Measurements from ENCODE around the gene EHMT1.
"Not testable (repeated sequence)": the region's sequence is repeated elsewhere in the genome, so short reads cannot be mapped to it uniquely, and the experiment has no call there.

The EHMT1 gene

DNA sequence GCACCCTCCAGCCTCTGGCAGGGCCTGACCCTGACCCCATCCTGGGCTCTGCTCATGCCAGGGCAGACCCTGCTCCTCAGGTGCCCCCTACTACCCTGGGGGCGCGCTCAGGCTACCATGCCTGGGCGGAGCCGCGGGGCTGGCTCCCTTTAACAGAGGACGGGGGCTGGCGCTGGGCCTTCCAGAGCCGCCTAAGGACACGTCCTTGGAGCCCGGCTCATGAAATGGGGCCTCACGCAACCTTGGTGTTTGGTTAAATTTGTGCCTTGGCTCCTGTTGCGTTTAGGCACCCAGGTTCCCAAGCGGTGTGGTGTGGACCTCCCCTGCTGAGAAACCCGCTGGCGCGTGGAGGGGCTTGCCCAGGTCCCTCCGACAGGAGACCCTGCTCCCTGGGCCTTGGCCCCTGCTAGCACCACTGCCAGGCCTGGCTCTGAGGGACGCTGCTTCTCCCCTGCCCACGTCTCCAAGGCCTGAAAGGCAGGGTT lies 3.4 kb upstream of the EHMT1 start:
- no peak for DNase-seq (ENCODE audit: low read depth)

DNA sequence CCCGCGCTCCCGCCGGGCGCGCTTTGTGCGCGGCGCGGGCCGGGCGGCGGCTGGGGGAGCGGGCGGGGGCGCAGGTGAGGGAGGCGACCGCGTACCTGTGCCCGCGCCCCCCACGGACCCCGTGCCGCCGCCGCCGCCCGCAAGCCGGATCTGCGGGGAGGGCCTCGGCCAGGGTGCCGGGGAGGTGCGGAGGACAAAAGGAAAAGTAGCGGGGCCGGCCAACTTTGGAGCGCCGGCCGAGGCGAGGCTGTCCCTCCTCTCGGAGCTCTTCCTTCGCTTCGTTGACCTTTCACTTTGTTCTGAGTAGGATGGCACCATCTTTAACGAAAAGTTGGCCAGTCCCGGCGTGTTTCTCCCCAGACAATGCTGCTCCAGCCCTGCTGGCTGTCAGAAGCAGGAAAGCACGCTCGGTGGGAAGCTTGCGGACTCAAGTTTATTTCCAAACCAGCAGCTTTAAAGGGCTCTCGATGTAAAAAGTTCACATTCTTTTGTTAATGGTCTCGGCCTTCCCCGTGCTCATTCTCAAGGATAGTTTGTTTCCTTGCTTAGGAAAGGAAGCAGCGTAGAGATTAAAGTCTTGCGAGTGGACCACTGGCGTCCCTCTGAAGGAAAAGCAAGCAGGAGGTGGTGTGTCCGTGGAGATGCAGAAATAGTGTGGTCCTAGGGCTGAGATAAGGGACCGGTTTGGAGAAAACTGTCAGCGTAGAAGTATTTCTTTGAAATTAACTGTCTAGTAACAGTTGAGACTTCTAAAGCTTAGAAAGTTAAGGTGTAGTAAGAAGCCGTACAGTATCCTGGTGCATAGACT lies 639 bp downstream of the EHMT1 start:
- DNase-seq (ENCODE audit: low read depth), result no peak

DNA sequence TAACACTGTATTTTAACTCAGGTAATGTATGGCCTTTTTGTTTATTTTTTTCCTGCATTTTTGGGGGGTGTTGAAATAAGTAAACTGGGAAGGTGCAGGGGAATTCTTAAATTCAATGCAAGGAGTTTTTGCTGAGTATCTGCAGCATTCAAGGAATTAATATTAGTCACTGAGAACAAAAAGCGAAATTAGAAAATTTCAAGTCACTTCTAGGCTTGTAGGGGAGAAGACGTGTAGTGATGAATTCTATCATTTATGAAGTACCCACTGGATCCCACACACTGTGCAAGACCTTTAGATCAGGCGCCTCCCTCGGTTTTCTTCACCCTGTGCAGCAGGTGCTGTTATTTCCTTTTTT lies 1.2 kb downstream of the EHMT1 start:
- no peak for DNase-seq (ENCODE audit: low read depth)

DNA sequence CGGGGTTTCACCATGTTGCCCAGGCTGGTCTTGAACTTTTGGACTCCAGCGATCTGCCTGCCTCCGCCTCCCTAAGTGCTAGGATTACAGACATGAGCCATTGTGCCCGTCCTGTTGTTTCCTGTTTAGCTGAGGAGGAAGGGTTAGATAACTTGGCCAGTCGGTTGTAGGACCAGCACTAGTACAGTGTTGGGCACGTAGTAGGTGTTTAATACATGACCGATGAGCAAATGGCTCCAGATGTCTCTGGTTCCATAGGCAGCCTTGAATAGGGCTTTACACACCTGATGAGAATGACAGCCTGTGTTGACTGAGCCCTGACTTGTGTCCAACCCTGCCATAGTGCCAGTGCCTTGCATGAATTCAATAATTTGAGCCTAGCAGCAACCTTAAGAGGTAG lies 1.8 kb downstream of the EHMT1 start:
- DNase-seq (ENCODE audit: low read depth), result no peak

DNA sequence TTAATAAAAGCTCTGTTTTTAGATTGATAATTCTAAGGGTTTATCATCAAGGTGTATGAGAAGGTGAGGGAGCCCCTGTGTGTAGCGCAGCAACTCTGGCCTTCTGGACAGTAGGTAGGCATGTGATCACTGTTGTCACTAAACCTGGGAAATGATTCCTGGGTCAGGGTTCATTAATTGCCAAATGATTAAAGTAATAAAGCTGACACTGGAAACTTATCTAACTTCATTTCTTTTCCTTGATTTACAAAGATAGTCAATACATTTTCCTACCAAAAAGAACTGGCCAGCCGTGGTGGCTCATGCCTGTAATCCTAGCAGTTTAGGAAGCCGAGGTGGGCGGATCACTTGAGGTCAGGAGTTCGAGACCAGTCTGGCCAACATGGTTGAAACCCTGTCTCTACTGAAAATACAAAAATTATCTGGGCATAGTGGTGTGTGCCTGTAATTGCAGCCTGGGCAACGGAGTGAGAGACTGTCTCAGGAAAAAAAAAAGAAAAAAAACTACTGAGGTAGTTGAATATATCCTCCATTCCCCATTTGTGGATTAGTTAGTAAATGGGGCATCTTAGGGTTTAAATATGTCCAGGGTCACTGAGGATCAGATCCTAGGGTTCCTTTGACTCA lies 2.4 kb downstream of the EHMT1 start:
- no peak for DNase-seq (ENCODE audit: low read depth)

DNA sequence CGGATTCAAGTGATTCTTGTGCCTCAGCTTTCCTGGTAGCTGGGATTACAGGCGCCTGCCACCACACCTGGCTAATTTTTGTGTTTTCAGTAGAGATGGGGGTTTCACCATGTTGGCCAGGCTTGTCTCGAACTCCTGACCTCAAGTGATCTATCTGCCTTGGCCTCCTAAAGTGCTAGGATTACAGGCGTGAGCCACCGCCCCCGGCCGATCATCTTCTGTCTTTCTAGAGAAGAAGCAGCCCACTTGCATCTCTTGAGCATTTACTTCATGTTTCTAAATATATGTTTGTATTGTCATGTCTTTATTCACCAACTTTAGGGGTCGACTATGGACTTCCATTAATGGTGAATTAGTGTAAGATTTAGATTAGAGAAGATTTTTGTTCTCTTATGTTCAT lies 3.4 kb downstream of the EHMT1 start:
- DNase-seq (ENCODE audit: low read depth), result not testable (repeated sequence)

DNA sequence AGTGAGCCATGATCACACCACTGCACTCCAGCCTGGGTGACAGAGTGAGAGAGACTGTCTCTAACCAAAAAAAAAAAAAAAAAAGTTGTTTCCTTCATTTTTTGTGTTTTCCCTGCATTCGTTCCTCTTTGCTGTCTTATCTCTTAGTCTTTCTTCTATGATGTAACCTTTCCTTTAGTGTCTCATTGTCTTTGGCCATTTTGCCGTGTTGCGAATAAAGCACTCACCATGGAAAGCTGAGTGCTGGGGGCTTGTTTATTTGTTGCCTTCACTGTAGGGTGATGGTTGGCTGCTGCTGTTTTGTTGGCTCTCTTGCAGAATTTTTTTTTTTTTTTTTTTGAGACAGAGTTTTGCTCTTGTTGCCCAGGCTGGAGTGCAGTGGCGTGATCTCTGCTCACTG lies 7.7 kb downstream of the EHMT1 start:
- no peak for DNase-seq (ENCODE audit: low read depth)

DNA sequence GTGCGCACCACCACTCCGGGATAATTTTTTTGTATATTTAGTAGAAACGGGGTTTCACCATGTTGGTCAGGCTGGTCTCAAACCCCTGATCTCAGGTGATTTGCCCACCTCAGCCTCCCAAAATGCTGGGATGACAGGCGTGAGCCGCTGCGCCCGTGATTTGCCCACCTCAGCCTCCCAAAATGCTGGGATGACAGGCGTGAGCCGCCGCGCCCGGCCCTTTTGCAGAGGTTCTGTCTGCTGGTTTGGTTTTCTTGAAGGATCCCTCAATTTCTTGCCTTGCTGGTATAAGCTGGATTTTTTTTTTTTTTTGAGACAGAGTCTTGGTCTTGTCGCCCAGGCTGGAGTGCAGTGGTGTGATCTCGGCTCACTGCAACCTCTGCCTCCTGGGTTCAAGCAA lies 8.6 kb downstream of the EHMT1 start:
- DNase-seq (ENCODE audit: low read depth), result not testable (repeated sequence)

DNA sequence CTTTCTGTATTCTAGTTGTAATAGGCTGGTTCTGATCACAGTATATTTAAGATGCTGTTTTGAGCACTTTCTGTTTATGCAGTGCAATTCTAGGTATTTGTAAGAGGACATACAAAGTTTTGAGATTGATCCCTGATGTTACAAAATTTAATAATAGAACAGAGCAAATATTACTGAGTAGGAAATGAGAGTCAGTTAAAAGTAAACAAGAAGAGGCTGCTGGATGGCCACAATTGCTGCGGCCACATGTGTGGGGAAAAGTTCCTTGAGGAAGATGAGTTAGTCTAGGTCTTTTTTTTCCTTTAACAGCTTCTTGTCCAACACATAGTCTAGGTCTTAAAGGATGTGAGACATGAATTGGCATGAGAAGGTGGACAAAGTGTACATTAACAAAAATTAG lies 11.3 kb downstream of the EHMT1 start:
- no peak for DNase-seq (ENCODE audit: low read depth)

DNA sequence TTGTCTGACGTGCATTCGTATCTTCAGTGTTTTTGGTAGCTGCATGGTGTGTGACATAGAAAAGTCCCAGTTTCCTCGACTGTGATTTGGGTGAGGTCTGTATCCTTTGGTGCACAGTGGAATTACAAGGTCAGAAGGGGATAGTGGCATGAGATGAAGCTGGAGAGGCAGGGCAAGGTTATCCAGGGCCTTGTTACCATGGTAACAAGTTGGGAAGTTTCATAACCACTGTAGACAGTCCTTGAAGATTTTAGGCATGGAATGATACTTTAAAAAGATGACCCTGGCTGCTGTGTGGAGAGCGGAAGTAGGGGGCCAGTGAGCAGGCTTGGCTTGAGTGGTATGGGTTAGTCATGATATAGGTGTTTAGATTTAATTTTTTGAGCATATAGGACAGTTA lies 11.9 kb downstream of the EHMT1 start:
- no peak for DNase-seq (ENCODE audit: low read depth)

DNA sequence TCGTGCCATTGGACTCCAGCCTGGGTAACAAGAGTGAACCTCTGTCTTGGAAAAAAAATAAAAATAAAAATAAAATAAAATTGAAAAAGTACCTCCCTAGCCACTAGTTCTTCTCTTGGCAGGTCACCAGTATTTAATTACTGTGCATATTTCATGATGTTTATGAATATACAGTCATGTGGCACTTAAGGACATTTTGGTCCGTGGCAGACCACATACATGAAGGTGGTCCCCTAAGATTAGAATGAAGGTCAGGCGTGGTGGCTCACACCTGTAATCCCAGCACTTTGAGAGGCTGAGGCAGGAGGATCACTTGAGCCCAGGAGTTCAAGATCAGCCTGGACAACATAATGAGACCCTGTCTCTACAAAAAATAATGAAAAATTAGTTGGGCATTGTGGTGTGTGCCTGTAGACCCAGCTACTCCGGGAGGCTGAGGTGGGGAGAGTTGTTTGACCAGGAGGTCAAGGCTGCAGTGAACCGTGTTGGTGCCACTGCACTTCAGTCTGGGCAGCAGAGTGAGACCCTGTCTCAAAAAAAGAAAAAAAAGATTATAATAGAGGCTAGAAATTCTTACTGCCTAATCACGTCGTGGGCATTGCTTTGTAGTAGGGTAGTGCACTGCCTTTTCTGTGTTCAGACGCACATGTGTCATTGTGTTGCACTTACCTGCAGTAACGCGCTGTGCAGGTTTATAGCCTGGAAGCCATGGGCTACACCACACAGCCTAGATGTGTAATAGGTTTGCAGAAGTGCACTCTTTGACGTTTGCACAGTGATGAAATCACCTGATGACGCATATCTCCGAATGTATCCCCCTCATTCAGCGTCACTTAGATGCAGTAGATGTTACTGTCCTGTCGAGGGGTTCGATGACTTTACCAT lies 12.8 kb downstream of the EHMT1 start:
- no peak for DNase-seq (ENCODE audit: low read depth)

DNA sequence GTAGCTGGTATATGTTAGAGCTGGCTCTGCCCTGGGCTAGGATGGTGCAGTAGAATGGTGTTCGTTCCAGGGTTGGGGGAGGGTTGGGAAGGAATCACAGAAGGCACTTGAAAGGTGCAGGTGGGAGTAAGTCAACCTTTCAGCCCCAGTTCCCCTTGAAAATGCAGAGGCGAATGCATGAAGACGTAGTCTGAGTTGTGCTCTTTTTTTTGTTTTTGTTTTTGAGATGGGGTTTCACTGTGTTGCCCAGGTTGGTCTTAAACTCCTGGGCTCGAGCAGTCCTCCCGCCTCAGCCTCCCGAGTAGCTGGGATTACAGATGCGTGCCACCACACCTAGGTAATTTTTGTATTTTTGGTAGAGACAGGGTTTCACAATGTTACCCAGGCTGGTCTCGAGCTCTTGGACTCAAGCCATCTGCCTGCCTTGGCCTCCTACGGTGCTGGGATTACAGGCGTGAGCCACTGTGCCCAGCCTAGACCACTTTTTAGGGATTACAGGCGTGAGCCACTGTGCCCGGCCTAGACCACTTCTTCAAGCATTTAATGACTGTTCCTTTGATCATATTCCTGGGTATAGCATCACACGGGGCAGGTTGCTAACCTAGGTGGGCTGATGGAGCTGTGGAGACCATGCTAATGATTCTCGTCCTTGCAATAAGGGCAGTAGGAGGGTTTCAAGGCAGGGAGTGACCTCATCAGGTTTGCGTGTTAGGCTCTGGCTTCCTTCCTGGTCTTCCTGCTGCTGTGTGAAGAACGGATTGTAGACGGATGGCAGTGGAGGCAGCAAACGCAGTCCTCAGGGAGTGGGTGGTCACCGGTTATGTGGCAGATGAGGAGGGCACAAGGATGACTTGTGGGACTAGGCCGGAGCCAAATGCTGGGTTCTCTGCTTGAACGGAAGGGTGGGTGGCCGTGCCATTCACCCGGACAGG lies 13.7 kb downstream of the EHMT1 start:
- DNase-seq (ENCODE audit: low read depth), result no peak

DNA sequence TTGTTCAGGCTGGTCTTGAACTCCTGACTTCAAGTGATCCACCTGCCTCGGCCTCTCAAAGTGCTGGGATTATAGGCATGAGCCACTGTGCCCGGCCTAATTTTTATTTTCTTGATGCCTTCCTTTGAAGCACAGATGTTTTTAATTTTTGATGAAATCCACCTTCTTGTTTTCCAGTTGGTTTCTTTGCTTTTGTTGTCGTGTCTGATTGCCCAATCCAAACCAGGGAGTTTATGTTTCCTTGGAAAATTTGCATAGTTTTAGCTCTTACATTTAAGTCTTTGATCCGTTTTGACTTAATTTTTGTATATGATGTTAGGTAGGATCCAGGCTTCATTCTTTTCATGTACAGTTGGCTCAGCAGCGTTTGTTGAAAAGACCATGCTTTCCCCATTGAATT lies 15.2 kb downstream of the EHMT1 start:
- no peak for DNase-seq (ENCODE audit: low read depth)

DNA sequence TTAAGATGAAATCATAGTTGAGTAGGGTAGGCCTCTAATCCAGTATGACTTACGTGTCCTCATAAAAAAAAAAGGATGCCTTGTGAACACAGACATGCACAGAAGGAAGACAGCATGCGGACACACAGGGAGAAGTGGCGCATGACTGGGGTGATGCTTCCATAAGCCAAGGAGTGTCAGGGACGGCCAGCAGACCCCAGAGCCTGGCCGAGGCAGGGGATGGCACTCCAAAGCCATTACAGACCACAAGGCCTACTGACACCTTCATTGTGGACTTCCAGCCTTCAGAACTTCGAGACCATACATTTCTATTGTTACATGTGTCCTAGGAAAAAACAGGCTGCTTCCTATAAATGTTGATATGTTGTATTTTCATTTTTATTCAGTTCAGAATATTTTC lies 19.9 kb downstream of the EHMT1 start:
- no peak for DNase-seq (ENCODE audit: low read depth)

DNA sequence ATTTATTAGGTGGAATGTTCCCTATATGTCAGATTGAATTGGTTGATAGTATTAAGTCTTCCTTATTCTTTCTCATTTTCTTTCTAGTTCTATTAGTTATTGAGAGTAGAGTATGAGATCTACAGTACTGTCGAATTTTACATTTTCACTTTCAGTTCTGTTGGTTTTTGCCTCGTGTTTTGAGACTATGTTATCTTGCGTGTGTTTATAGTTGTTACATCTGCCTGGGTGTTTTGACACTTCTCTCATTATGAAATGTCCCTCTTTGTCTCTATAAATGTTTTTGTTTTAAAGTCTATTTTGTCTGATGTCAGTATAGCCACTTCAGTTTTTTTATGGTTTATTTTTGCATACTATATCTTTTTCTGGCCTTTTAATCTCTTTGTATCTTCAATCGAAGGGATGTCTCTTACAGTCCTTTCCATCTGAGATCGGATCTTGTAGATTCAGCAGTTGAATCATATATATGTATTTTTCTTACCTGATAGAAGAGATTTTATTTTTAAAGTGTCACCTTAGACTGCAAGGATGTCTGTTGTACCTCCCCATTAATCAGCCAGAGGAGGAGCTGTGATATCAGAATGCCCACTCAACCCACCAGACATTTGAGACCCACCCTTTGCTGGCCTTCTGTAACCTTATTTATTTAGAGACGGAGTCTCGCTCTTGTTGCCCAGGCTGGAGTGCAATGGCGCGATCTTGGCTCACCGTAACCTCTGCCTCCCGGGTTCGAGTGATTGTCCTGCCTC lies 20.7 kb downstream of the EHMT1 start:
- DNase-seq (ENCODE audit: low read depth), result no peak

DNA sequence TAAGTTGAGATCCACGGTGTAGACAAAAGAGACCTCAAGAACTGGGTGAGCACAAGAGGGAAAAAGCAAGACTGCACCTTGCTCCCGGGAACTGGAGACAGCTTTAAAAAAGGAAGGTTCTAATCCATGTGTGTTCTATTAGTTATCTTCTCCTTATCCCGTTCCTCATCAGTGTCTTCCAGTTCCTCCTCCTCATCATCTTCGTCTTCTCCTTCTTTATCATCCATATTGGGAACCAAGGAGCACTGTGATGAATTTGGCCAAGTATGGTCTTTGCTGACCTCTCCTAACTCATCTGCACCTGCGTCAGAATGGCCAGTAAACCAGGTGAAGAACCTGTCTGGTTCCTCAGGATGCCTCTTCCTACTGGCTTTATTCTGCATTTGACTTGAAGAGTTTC lies 22.1 kb downstream of the EHMT1 start:
- DNase-seq (ENCODE audit: low read depth), result no peak

DNA sequence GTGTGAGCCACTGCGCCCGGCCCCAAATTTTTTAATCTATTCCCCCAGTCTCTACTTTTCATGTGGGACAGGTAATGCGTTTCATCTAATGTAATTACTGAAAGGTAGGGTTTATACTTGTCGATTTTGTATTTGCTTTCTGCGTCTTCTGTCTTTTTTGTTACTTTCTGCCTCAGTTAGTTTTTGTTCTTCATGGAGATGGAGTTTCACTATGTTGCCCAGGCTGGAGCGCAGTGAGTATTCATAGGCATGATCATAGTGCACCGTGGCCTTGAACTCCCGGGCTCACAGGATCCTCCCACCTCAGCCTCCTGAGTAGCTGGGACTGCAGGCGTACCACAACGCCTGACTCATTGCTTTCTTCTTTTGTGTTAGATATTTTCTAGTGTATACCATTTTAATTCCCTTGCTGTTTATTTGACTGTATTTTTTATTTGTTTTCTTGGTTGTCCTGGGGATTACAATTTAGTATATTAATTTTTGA lies 23.4 kb downstream of the EHMT1 start:
- no peak for DNase-seq (ENCODE audit: low read depth)

DNA sequence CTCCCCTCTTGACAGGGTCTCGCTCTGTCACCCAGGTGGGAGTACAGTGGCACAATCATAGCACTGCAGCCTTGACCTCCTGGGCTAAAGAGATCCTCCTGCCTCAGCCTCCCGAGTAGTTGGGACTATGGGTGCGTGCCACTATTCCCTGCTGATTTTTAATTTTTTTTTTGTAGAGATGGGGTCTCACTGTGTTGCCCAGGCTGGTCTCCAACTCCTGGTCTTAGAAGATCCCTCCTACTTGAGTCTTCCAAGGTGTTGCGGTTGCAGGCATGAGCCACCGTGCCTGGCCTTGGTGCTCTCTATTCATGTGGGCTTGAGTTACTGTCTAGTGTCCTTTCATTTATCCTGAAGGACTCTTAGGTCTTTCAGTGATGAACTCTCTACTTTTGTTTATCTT lies 24.1 kb downstream of the EHMT1 start:
- DNase-seq (ENCODE audit: low read depth), result no peak

DNA sequence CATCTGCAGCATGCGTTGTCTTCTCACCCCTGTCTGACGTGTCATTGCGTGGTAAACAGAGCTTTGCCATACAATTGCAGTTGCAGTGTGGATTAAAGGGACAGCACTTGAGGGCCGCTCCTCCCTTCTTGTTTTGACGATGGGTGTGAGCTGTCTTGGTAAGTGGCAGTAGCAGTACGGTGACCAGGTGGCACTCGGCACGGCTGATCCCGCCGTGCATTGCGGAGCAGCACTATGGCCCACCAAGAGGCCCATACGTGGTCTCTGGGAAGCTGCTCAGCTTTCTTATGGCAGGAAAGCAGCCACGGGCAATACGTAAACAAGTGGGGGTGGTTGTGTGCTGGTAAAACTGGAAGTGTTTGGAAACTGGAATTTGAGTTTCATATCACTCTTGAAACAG lies 25.1 kb downstream of the EHMT1 start:
- no peak for DNase-seq (ENCODE audit: low read depth)

DNA sequence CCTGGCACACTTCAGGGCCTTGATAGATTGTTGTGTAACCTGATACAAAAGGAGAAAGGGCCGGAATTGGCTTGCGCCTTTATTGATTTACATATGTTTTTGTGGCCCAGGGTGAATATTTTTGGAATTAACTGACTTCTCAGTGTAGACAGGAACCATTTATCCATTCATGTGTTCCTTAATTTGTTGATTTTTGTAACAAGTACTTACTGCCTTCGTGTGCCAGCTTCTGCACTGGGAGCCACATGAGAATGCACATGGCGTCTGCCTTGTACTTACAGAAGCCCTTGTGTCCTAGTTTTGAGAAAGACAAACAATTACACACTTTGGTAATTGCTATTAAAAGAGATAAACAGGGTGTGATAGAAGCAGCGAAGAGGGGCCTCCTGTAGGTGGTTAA lies 26.4 kb downstream of the EHMT1 start:
- no peak for DNase-seq (ENCODE audit: low read depth)

DNA sequence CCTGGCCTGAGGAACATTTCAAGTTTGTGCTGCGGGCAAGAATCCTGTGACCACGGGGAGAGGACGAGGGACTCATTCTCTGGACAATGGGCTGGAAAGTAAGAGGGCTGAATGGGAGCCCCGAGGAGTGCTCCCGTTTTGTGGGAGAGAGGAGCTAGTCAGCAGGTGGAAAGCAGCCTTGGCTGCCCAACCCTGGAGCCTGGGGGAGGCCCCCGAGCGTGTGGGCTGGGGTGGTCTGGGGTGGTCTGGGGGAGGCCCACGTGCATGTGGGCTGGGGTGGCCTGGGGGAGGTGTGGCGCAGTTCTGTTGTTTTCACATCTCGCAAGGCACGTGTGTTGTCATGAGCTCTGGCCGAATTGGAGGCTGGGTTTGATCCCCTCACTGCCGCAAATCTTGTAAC lies 27.5 kb downstream of the EHMT1 start:
- DNase-seq (ENCODE audit: low read depth), result no peak

Data from activated T-cell treated with anti-CD3 and anti-CD28 coated beads for 24 hours (primary cell).